Skeletal muscle satellite cell (primary cell): Measurements from ENCODE around the gene FHOD3. TPM values are rescaled to one million over a fixed set of nuclear protein-coding genes. Genes with fewer than 3 reads are reported as not detected.
A peak's percentile ranks its signal among the peaks of the same experiment; 100 is the strongest.

ENCODE experiments used
- H3K27me3 ChIP-seq: 2 replicates; pipeline ENCODE4 v1.7.0; 2013; ENCODE audit warnings: low read length; ENCODE audit not compliant: control insufficient read depth, insufficient read depth
- H3K36me3 ChIP-seq: 2 replicates; pipeline ENCODE4 v1.7.0; 2013; ENCODE audit warnings: mild to moderate bottlenecking, control low read depth, low read length; ENCODE audit not compliant: insufficient read depth
- H3K4me1 ChIP-seq: 2 replicates; pipeline ENCODE4 v1.7.0; 2013; ENCODE audit warnings: low read length; ENCODE audit not compliant: control insufficient read depth, insufficient read depth
- H3K4me2 ChIP-seq: 2 replicates; pipeline ENCODE4 v1.7.0; 2013; ENCODE audit warnings: mild to moderate bottlenecking, low read length
- H3K4me3 ChIP-seq: 2 replicates; pipeline ENCODE4 v1.7.0; 2013; ENCODE audit warnings: low read length
- H3K9ac ChIP-seq: 2 replicates; pipeline ENCODE4 v1.7.0; 2013; ENCODE audit warnings: mild to moderate bottlenecking, low read depth, low read length, moderate library complexity
- H3K9me3 ChIP-seq: replicated peaks from 2 replicates; pipeline ENCODE4 v1.7.0; 2013; ENCODE audit warnings: mild to moderate bottlenecking, control low read depth, low read length
- total RNA-seq: library from RNA; depleted of rRNA; stranded (reverse); fragments of >200 nt; gene quantifications from 2 replicates; pipeline ENCODE4 v1.2.3, GENCODE V29; 2012; rRNA removed

The FHOD3 gene
- 4.6 and 7.9 TPM in 2 replicates for total RNA-seq

DNA sequence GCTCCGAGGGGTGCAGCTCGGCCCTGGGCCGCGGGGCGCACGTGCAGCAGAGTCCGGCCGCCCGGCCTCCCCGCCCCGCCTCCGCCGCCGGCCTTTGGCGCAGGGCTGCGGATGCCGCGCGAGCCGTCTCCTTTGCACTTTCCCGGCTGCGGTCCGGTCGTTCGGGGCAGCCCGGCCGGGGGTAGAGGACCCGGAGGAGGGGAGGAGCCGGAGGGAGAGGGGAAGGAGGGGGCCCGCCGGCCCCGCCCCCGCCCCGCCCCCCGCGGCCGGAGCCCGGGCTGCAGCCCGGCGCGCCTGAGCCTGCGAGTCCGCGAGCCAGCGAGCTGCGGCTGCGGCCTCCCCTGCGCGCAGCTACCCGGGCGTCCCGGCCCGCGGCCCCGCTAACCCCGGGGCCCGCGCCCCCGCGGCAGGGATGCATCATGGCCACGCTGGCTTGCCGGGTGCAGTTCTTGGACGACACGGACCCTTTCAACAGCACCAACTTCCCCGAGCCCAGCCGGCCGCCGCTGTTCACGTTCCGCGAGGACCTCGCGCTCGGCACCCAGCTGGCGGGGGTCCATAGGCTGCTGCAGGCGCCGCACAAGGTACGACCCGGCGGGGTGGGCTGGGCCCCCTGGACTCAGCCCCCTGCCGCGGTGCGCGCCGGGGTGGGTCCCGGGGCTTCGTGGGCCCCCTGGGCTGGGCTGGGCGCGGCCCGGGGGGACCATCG, at the start of gene FHOD3:
Gene FHOD3, plus strand, starts transcription at position 297 of the 709 bp plus-strand sequence. Its CDS starts 123 bp downstream, at position 420.
- H3K9me3 ChIP-seq, result no peaks in the 10 kb centered on the region
- H3K4me3 ChIP-seq, result peak within 1 kb of the TSS; percentile 79
- peaks cover 10% of the 10 kb centered on the region for H3K4me1 ChIP-seq
- H3K27me3 ChIP-seq, result peaks cover 3% of the 10 kb centered on the region
- peak within 1 kb of the TSS; percentile 84 for H3K9ac ChIP-seq
- no peaks in the 10 kb centered on the region for H3K36me3 ChIP-seq
- peak within 1 kb of the TSS; percentile 86 for H3K4me2 ChIP-seq

GRCh38 chr18:36249392-36249791, 48.1 kb upstream of the FHOD3 start:
- H3K9ac ChIP-seq, result no peak overlapping the region
- H3K9me3 ChIP-seq, result no peaks in the 10 kb centered on the region
- H3K4me1 ChIP-seq, result no peaks in the 10 kb centered on the region
- H3K27me3 ChIP-seq, result no peaks in the 10 kb centered on the region
- peaks cover 18% of the 10 kb centered on the region for H3K36me3 ChIP-seq
- no peak overlapping the region for H3K4me3 ChIP-seq
- H3K4me2 ChIP-seq, result no peak overlapping the region

- Histone ChIP-seq H3K9ac (no peak overlapping the region), H3K4me3 (no peak overlapping the region), H3K4me2 (no peak overlapping the region), H3K36me3 (peaks cover 18% of the 10 kb centered on the region), H3K27me3 (no peaks in the 10 kb centered on the region), H3K4me1 (no peaks in the 10 kb centered on the region), H3K9me3 (no peaks in the 10 kb centered on the region)
Observed at GRCh38 chr18:36250827-36251226, 46.7 kb upstream of the FHOD3 start.

DNA sequence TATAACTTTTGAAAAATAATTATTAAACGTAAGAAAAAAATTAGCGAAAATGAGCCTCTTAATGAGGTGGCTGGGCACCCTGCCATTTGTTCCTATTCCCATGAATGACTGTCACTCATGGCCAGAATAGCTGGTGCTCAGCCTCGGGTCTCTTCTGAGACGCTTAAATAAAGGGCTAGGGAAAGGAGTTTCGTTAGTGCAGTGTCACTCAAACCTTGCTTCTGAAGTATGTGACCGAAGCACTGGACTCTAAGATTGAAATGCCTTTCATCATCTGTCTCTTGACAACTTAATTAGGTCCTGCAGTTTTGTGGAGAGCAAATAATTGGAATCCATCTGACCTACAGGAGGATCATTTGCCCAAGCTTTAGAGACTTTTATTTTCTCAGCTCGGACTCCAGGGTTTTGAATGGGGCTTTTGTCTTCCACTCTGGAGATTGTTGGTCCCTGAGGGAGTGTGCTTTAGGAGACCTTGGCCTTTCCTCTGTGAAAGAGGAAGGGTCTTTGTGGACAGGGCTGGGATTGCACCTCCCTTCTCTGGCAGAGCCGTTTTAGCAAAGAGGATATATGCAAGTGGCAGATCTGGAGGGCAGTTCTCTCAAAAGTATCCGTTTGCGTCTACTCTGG, 42.3 kb upstream of the FHOD3 start:
- H3K4me3 ChIP-seq, result no peak overlapping the region
- no peaks in the 10 kb centered on the region for H3K9me3 ChIP-seq
- no peak overlapping the region for H3K9ac ChIP-seq
- peaks cover 17% of the 10 kb centered on the region for H3K36me3 ChIP-seq
- no peaks in the 10 kb centered on the region for H3K4me1 ChIP-seq
- H3K27me3 ChIP-seq, result no peaks in the 10 kb centered on the region
- H3K4me2 ChIP-seq, result no peak overlapping the region

DNA sequence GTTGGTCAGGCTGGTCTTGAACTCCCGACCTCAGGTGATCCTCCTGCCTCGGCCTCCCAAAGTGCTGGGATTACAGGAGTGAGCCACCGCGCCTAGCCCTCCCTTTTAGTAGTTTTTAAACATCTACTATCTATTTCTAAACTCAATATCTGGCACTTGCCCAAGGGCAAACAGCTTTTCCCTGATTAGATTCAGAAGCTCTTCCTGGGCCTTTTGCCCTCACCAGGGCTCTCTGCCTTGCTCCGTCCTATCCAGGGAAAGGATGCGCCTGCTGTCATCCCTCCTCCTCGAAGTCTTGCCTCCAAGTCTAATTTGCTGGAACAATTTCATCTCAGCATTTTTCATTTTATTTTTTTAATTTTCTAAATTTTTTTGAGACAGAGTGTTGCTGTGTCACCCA, 41.4 kb upstream of the FHOD3 start:
- Histone ChIP-seq H3K9me3 (no peaks in the 10 kb centered on the region), H3K4me3 (no peak overlapping the region), H3K4me1 (no peaks in the 10 kb centered on the region), H3K4me2 (no peak overlapping the region), H3K9ac (no peak overlapping the region), H3K27me3 (no peaks in the 10 kb centered on the region), H3K36me3 (peaks cover 17% of the 10 kb centered on the region)

GRCh38 chr18:36262971-36263370, 34.5 kb upstream of the FHOD3 start:
- no peak overlapping the region for H3K4me2 ChIP-seq
- no peaks in the 10 kb centered on the region for H3K9me3 ChIP-seq
- no peaks in the 10 kb centered on the region for H3K4me1 ChIP-seq
- peaks cover 10% of the 10 kb centered on the region for H3K36me3 ChIP-seq
- H3K4me3 ChIP-seq, result no peak overlapping the region
- H3K9ac ChIP-seq, result no peak overlapping the region
- H3K27me3 ChIP-seq, result no peaks in the 10 kb centered on the region

- H3K4me3 ChIP-seq, result no peak overlapping the region
- peaks cover 12% of the 10 kb centered on the region for H3K36me3 ChIP-seq
- H3K27me3 ChIP-seq, result no peaks in the 10 kb centered on the region
- H3K4me1 ChIP-seq, result no peaks in the 10 kb centered on the region
- no peaks in the 10 kb centered on the region for H3K9me3 ChIP-seq
- no peak overlapping the region for H3K4me2 ChIP-seq
- H3K9ac ChIP-seq, result no peak overlapping the region
Observed at GRCh38 chr18:36264283-36264682, 33.2 kb upstream of the FHOD3 start.

DNA sequence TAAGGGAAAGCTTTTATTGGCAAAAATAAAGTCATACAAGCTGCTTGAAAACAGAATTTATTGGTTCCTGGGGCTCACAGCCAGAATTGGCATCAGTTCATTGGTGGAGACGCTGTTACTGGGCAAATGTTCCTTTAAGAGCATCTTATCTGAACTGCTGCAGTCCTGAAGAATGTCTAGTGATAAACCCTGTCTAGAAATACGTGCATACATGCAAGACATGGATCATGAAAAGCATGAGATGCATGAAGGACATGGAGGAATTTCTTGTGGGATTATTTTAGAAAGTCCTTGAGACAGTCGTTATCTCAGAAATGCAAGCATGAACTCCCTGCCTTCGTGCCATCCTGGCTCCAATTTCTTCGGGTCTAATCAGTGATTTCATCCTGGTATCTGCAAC, 32.5 kb upstream of the FHOD3 start:
- no peak overlapping the region for H3K9ac ChIP-seq
- H3K4me1 ChIP-seq, result no peaks in the 10 kb centered on the region
- H3K36me3 ChIP-seq, result peaks cover 17% of the 10 kb centered on the region
- H3K9me3 ChIP-seq, result no peaks in the 10 kb centered on the region
- no peak overlapping the region for H3K4me2 ChIP-seq
- H3K4me3 ChIP-seq, result no peak overlapping the region
- no peaks in the 10 kb centered on the region for H3K27me3 ChIP-seq

DNA sequence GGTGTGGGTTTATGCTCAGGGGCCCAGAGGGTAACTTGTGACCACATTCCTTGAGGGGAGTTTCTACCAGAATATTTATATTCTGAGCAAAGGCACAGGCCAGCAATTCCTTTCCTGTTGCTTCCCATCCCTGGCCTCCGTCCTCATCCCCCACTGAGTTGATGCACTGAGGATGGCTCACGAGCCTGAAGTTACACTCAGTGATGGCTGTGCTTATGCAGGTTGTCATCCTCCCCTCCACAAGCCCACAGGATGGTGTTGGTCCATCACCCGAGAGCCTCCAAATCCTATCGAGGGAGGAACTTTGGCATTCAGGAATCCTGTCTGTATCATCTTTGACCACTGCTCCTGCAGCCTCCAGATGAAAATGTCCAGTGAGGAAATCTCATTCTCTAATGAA, 28.4 kb upstream of the FHOD3 start:
- no peaks in the 10 kb centered on the region for H3K4me1 ChIP-seq
- H3K36me3 ChIP-seq, result peaks cover 20% of the 10 kb centered on the region
- no peak overlapping the region for H3K4me2 ChIP-seq
- no peak overlapping the region for H3K9ac ChIP-seq
- H3K9me3 ChIP-seq, result no peaks in the 10 kb centered on the region
- no peaks in the 10 kb centered on the region for H3K27me3 ChIP-seq
- H3K4me3 ChIP-seq, result no peak overlapping the region

- H3K27me3 ChIP-seq, result no peaks in the 10 kb centered on the region
- H3K4me1 ChIP-seq, result no peaks in the 10 kb centered on the region
- H3K4me2 ChIP-seq, result no peak overlapping the region
- H3K4me3 ChIP-seq, result no peak overlapping the region
- H3K9ac ChIP-seq, result no peak overlapping the region
- H3K9me3 ChIP-seq, result no peaks in the 10 kb centered on the region
- peaks cover 18% of the 10 kb centered on the region for H3K36me3 ChIP-seq
Observed at GRCh38 chr18:36271153-36271552, 26.4 kb upstream of the FHOD3 start.

DNA sequence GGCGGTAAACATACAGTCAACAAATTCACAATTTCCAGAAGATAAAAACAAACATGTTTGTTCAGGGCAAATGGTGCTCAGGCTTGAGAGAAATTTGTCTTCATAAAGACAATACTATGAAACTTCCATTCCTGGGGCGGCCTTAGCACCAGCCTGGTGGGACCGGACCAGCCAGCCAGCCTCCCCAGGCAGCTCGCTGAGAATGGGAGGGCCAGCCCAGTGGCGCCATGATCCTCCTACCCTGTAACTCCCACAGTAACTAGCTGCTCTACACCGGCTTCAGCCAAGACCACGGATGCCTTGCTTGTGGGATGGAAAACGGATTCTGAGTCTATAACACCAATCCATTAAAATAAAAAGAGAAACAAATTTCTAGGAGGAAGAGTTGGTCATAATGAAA, 24.2 kb upstream of the FHOD3 start:
- Histone ChIP-seq H3K36me3 (peaks cover 13% of the 10 kb centered on the region), H3K4me3 (no peak overlapping the region), H3K4me2 (no peak overlapping the region), H3K27me3 (no peaks in the 10 kb centered on the region), H3K9me3 (no peaks in the 10 kb centered on the region), H3K4me1 (no peaks in the 10 kb centered on the region), H3K9ac (no peak overlapping the region)
